ENCODE measurements around the gene WDR64. TPM values are rescaled to one million over a fixed set of nuclear protein-coding genes. Genes with fewer than 3 reads are reported as not detected.
A peak's percentile ranks its signal among the peaks of the same experiment; 100 is the strongest.

WDR64 gene
- total RNA-seq, 1 experiment from 2014 or later, result not detected

GRCh38 chr1:241617426-241617825, 34.7 kb upstream of the WDR64 start:
- peaks cover 7% of the 10 kb centered on the region; the same call in 1 of the 2 replicates for H3K4me1 ChIP-seq
- DNase-seq, result no peak

GRCh38 chr1:241622669-241623068, 29.4 kb upstream of the WDR64 start:
- H3K4me3 ChIP-seq, result no peak overlapping the region
- DNase-seq, result no peak
- no peaks in the 10 kb centered on the region for H3K36me3 ChIP-seq
- H3K27me3 ChIP-seq, result no peaks in the 10 kb centered on the region
- no peaks in the 10 kb centered on the region for H3K9me3 ChIP-seq (replicated peaks)
- no peaks in the 10 kb centered on the region for H3K4me1 ChIP-seq
- no peak overlapping the region for H3K27ac ChIP-seq

More at GRCh38 chr1:241617426-241617825, 34.7 kb upstream of the WDR64 start:
- Histone ChIP-seq H3K27me3 (no peaks in the 10 kb centered on the region), H3K9me3 (replicated peaks) (no peaks in the 10 kb centered on the region), H3K36me3 (no peaks in the 10 kb centered on the region), H3K27ac (no peak overlapping the region), H3K4me3 (no peak overlapping the region)

- Histone ChIP-seq H3K4me1 (no peaks in the 10 kb centered on the region), H3K4me3 (no peak overlapping the region), H3K9me3 (replicated peaks) (no peaks in the 10 kb centered on the region), H3K27ac (no peak overlapping the region), H3K36me3 (no peaks in the 10 kb centered on the region), H3K27me3 (no peaks in the 10 kb centered on the region)
- no peak for DNase-seq
These were observed 27.1 kb upstream of the WDR64 start for GRCh38 chr1:241624935-241625334.

- Histone ChIP-seq H3K27me3 (no peaks in the 10 kb centered on the region), H3K4me3 (no peak overlapping the region), H3K4me1 (no peaks in the 10 kb centered on the region), H3K27ac (no peak overlapping the region), H3K9me3 (replicated peaks) (no peaks in the 10 kb centered on the region), H3K36me3 (peaks cover 3% of the 10 kb centered on the region; the same call in 1 of the 2 replicates)
- peak in 1 of 2 experiments; percentile 45 for DNase-seq
These were observed 24.4 kb upstream of the WDR64 start for GRCh38 chr1:241627453-241628259.

- Histone ChIP-seq H3K36me3 (peaks cover 8% of the 10 kb centered on the region), H3K4me1 (no peaks in the 10 kb centered on the region), H3K4me3 (no peak overlapping the region), H3K9me3 (replicated peaks) (no peaks in the 10 kb centered on the region), H3K27me3 (no peaks in the 10 kb centered on the region), H3K27ac (no peak overlapping the region)
- DNase-seq, result no peak
These were observed 22.1 kb upstream of the WDR64 start for GRCh38 chr1:241630005-241630404.

- Histone ChIP-seq H3K9me3 (replicated peaks) (no peaks in the 10 kb centered on the region), H3K4me3 (no peak overlapping the region), H3K4me1 (no peaks in the 10 kb centered on the region), H3K27ac (no peak overlapping the region), H3K36me3 (peaks cover 10% of the 10 kb centered on the region), H3K27me3 (no peaks in the 10 kb centered on the region)
- DNase-seq, result no peak
These were observed 21.6 kb upstream of the WDR64 start for GRCh38 chr1:241630476-241630875.

GRCh38 chr1:241630899-241631298, 21.2 kb upstream of the WDR64 start:
- H3K4me3 ChIP-seq, result no peak overlapping the region
- DNase-seq, result no peak
- peaks cover 10% of the 10 kb centered on the region for H3K36me3 ChIP-seq
- H3K27me3 ChIP-seq, result no peaks in the 10 kb centered on the region
- no peaks in the 10 kb centered on the region for H3K4me1 ChIP-seq
- no peak overlapping the region for H3K27ac ChIP-seq
- H3K9me3 ChIP-seq (replicated peaks), result no peaks in the 10 kb centered on the region

- Histone ChIP-seq H3K4me3 (no peak overlapping the region), H3K36me3 (peaks cover 10% of the 10 kb centered on the region), H3K9me3 (replicated peaks) (no peaks in the 10 kb centered on the region), H3K27me3 (no peaks in the 10 kb centered on the region), H3K27ac (no peak overlapping the region), H3K4me1 (no peaks in the 10 kb centered on the region)
- no peak for DNase-seq
These were observed 20.4 kb upstream of the WDR64 start for GRCh38 chr1:241631674-241632073.

GRCh38 chr1:241632987-241633386, 19.1 kb upstream of the WDR64 start:
- Histone ChIP-seq H3K36me3 (peaks cover 10% of the 10 kb centered on the region), H3K27me3 (no peaks in the 10 kb centered on the region), H3K4me3 (no peak overlapping the region), H3K4me1 (0 out of 2 replicates have a peak, but pooled peaks cover 5% of the 10 kb centered on the region), H3K27ac (no peak overlapping the region), H3K9me3 (replicated peaks) (no peaks in the 10 kb centered on the region)
- no peak for DNase-seq

GRCh38 chr1:241635556-241636152, 16.4 kb upstream of the WDR64 start:
- Histone ChIP-seq H3K27me3 (no peaks in the 10 kb centered on the region), H3K4me3 (no peak overlapping the region), H3K36me3 (peaks cover 10% of the 10 kb centered on the region), H3K9me3 (replicated peaks) (no peaks in the 10 kb centered on the region), H3K4me1 (0 out of 2 replicates have a peak, but pooled peaks cover 5% of the 10 kb centered on the region), H3K27ac (no peak overlapping the region)
- DNase-seq, result no peak

GRCh38 chr1:241636291-241636690, 15.8 kb upstream of the WDR64 start:
- Histone ChIP-seq H3K4me1 (0 out of 2 replicates have a peak, but pooled peaks cover 5% of the 10 kb centered on the region), H3K27me3 (no peaks in the 10 kb centered on the region), H3K9me3 (replicated peaks) (no peaks in the 10 kb centered on the region), H3K36me3 (peaks cover 10% of the 10 kb centered on the region), H3K27ac (no peak overlapping the region), H3K4me3 (no peak overlapping the region)
- no peak for DNase-seq

GRCh38 chr1:241637046-241637590, 15.0 kb upstream of the WDR64 start:
- peaks cover 10% of the 10 kb centered on the region for H3K36me3 ChIP-seq

GRCh38 chr1:241637604-241638003, 14.5 kb upstream of the WDR64 start:
- no peak for DNase-seq
- Histone ChIP-seq H3K36me3 (peaks cover 7% of the 10 kb centered on the region), H3K4me1 (0 out of 2 replicates have a peak, but pooled peaks cover 5% of the 10 kb centered on the region), H3K27ac (no peak overlapping the region), H3K4me3 (no peak overlapping the region), H3K9me3 (replicated peaks) (no peaks in the 10 kb centered on the region), H3K27me3 (no peaks in the 10 kb centered on the region)

More at GRCh38 chr1:241637046-241637590, 15.0 kb upstream of the WDR64 start:
- H3K27me3 ChIP-seq, result no peaks in the 10 kb centered on the region
- no peak overlapping the region for H3K27ac ChIP-seq
- DNase-seq, result no peak
- no peak overlapping the region for H3K4me3 ChIP-seq
- no peaks in the 10 kb centered on the region for H3K9me3 ChIP-seq (replicated peaks)
- 0 out of 2 replicates have a peak, but pooled peaks cover 5% of the 10 kb centered on the region for H3K4me1 ChIP-seq

GRCh38 chr1:241638099-241638682, 13.9 kb upstream of the WDR64 start:
- Histone ChIP-seq H3K27me3 (no peaks in the 10 kb centered on the region), H3K9me3 (replicated peaks) (no peaks in the 10 kb centered on the region), H3K36me3 (peaks cover 7% of the 10 kb centered on the region), H3K4me3 (no peak overlapping the region), H3K4me1 (0 out of 2 replicates have a peak, but pooled peaks cover 5% of the 10 kb centered on the region), H3K27ac (no peak overlapping the region)
- no peak for DNase-seq

Measured in SJCRH30 (cell line).